ENCODE measurements around the gene TGM5. TPM values are rescaled to one million over a fixed set of nuclear protein-coding genes. Genes with fewer than 3 reads are reported as not detected.

TGM5 gene
- total RNA-seq, 1 experiment from 2014 or later = not detected

DNA sequence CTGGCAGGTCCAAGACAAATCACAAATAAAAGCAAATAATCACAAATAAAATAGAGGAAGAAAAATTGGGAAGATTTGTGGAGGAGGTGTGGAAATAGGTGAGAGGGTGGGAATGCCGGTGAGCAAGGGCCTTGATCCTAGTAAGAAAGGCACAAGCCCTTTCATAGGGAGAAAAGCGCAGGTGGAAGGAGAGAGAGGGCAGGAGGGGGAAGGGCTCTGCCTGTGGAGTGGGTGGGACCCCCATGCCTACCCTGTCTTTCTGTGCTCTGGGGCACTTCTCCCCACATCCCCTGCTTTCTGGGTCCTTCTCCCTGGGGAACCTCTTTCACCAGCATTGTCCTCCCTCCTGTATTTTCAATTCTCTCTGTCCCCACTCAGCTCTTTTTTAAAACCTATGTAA, 711 bp upstream of the TGM5 start:
- DNase-seq (ENCODE audit: low read depth, low spot score) = no peak
- Histone ChIP-seq H3K27me3 (ENCODE audit: insufficient read depth, low read length) (peaks cover 21% of the 10 kb centered on the region), H3K27ac (ENCODE audit: low read depth, low read length) (no peak overlapping the region), H3K4me1 (ENCODE audit: control insufficient read depth in 1 of 2, insufficient read depth in 2 of 2, low read length in 2 of 2) (no peaks in the 10 kb centered on the region), H3K4me3 (replicated peaks in 1 of 2; ENCODE audit: low read depth in 1 of 2, low read length in 2 of 2) (no peak overlapping the region), H3K9ac (ENCODE audit: low read length) (no peak overlapping the region), H3K9me2 (ENCODE audit: insufficient read depth) (no peaks in the 10 kb centered on the region), H2AFZ (ENCODE audit: low read depth, low read length, poor library complexity, severe bottlenecking) (no peak overlapping the region), H3K9me3 (ENCODE audit: control insufficient read depth in 1 of 2, insufficient read depth in 1 of 2, low read depth in 1 of 2, low read length in 2 of 2) (no peaks in the 10 kb centered on the region), H4K20me1 (ENCODE audit: insufficient read depth) (no peaks in the 10 kb centered on the region), H3K36me3 (ENCODE audit: control insufficient read depth in 1 of 2, insufficient read depth in 2 of 2, low read length in 2 of 2) (no peaks in the 10 kb centered on the region), H3K4me2 (ENCODE audit: low read length) (no peak overlapping the region), H3K79me2 (ENCODE audit: insufficient read depth, low read length) (no peaks in the 10 kb centered on the region)
- ATAC-seq = no peak
- POLR2A ChIA-PET = no interaction called here
- RAD21 ChIA-PET (ENCODE audit: low non-redundant PET in 1 of 2, low total read pairs in 2 of 2, uncharacterized antibody in 2 of 2, unreplicated experiment in 2 of 2) = interaction anchor here in 1 of 2 experiments (1.6 kb wide), 1 partner anchor 42 kb away, joined by 9 read pairs; no protein-coding TSS in a partner anchor
- TF ChIP-seq, protein P1, sequence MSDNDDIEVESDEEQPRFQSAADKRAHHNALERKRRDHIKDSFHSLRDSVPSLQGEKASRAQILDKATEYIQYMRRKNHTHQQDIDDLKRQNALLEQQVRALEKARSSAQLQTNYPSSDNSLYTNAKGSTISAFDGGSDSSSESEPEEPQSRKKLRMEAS (IDR thresholded peaks at IDR 0.05) = no peak
- TF ChIP-seq POLR2AphosphoS5 (IDR thresholded peaks at IDR 0.05; ENCODE audit: low read depth, low read length) (no peak), SP1 (IDR thresholded peaks at IDR 0.05; ENCODE audit: low read depth) (no peak), EGR1 (IDR thresholded peaks at IDR 0.05; ENCODE audit: low read depth) (no peak), EZH2phosphoT487 (IDR thresholded peaks at IDR 0.05; ENCODE audit: borderline replicate concordance) (no peak), SIN3A (IDR thresholded peaks at IDR 0.05; ENCODE audit: low read depth) (no peak), EZH2 (IDR thresholded peaks at IDR 0.05) (no peak), YY1 (IDR thresholded peaks at IDR 0.05; ENCODE audit: extremely low read depth, insufficient replicate concordance, low read depth, low read length) (no peak), ZNF274 (IDR thresholded peaks at IDR 0.05; ENCODE audit: low read depth, low read length) (no peak), ZFX (IDR thresholded peaks at IDR 0.05) (no peak), JUND (IDR thresholded peaks at IDR 0.05) (no peak), FOSL1 (IDR thresholded peaks at IDR 0.05; ENCODE audit: low read depth) (no peak), CEBPB (IDR thresholded peaks at IDR 0.05; ENCODE audit: low read depth) (no peak)
- TF ChIP-seq, protein P2, sequence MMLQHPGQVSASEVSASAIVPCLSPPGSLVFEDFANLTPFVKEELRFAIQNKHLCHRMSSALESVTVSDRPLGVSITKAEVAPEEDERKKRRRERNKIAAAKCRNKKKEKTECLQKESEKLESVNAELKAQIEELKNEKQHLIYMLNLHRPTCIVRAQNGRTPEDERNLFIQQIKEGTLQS (IDR thresholded peaks at IDR 0.05) = no peak
- TF ChIP-seq, protein P3, sequence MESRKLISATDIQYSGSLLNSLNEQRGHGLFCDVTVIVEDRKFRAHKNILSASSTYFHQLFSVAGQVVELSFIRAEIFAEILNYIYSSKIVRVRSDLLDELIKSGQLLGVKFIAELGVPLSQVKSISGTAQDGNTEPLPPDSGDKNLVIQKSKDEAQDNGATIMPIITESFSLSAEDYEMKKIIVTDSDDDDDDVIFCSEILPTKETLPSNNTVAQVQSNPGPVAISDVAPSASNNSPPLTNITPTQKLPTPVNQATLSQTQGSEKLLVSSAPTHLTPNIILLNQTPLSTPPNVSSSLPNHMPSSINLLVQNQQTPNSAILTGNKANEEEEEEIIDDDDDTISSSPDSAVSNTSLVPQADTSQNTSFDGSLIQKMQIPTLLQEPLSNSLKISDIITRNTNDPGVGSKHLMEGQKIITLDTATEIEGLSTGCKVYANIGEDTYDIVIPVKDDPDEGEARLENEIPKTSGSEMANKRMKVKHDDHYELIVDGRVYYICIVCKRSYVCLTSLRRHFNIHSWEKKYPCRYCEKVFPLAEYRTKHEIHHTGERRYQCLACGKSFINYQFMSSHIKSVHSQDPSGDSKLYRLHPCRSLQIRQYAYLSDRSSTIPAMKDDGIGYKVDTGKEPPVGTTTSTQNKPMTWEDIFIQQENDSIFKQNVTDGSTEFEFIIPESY (IDR thresholded peaks at IDR 0.05; ENCODE audit: extremely low read depth, insufficient replicate concordance, low read length) = no peak
- TF ChIP-seq, protein P4, sequence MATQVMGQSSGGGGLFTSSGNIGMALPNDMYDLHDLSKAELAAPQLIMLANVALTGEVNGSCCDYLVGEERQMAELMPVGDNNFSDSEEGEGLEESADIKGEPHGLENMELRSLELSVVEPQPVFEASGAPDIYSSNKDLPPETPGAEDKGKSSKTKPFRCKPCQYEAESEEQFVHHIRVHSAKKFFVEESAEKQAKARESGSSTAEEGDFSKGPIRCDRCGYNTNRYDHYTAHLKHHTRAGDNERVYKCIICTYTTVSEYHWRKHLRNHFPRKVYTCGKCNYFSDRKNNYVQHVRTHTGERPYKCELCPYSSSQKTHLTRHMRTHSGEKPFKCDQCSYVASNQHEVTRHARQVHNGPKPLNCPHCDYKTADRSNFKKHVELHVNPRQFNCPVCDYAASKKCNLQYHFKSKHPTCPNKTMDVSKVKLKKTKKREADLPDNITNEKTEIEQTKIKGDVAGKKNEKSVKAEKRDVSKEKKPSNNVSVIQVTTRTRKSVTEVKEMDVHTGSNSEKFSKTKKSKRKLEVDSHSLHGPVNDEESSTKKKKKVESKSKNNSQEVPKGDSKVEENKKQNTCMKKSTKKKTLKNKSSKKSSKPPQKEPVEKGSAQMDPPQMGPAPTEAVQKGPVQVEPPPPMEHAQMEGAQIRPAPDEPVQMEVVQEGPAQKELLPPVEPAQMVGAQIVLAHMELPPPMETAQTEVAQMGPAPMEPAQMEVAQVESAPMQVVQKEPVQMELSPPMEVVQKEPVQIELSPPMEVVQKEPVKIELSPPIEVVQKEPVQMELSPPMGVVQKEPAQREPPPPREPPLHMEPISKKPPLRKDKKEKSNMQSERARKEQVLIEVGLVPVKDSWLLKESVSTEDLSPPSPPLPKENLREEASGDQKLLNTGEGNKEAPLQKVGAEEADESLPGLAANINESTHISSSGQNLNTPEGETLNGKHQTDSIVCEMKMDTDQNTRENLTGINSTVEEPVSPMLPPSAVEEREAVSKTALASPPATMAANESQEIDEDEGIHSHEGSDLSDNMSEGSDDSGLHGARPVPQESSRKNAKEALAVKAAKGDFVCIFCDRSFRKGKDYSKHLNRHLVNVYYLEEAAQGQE (IDR thresholded peaks at IDR 0.05; ENCODE audit: low read depth) = no peak
- intact Hi-C loops (cut with micrococcal nuclease) = loop anchor here (5.0 kb wide), 1 partner anchor 40 kb away; no protein-coding TSS in a partner anchor
- CTCF ChIA-PET = interaction anchor here (3.5 kb wide), 1 partner anchor 42 kb away, joined by 25 read pairs; no protein-coding TSS in a partner anchor
- no TSS peak for BruUV-seq (replicated peaks)
